ENCODE measurements around the gene SF3A2.

The SF3A2 gene

GRCh38 chr19:2227415-2228156, 9.0 kb upstream of the SF3A2 start:
- no peak for DNase-seq

GRCh38 chr19:2228157-2229030, 8.2 kb upstream of the SF3A2 start:
- DNase-seq, result no peak

DNA sequence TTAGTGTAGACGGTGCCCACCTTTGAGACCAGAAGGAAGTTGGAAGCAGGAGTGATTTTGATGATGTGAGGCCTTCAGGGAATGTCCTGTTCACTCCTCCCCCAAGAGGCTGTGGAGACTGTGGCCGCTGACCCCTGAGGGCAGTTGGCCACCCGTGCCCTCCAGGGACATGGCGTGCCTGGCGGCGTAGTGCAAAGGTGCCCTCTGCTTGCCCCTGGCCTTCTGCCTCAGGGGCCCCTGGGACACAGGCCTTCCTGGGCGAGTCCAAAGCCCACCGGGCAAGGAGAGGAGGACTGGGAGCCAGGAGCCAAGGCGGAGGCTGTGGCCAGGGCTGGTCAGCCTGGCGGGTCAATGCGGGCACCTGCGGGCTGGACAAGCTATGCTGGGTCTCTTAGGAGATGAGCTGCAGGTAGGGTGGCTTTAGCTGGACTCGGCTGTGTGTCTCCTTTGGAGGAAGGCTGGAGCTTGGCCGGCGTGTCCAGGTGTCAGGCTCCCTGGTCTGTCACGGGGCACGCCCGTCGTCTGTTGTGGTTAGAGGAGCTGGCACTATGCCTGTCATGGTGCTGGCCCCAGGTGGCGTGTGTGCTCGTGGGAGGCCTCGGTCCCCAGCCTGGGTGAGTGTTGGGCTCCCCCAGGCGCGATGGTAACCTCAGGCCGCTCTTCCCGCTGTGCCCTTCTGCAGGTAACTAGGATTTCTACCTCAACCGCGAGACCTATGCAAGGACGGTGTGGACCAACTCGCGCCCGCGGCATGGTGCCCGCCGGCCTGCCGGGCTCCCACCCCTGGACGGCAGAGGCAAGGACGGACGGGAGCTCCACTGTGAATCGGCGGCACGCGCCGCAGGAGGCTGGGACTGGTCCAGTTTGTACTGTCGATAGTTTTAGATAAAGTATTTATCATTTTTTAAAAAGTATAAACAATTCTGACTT, 7.3 kb upstream of the SF3A2 start:
- no peak for DNase-seq

DNA sequence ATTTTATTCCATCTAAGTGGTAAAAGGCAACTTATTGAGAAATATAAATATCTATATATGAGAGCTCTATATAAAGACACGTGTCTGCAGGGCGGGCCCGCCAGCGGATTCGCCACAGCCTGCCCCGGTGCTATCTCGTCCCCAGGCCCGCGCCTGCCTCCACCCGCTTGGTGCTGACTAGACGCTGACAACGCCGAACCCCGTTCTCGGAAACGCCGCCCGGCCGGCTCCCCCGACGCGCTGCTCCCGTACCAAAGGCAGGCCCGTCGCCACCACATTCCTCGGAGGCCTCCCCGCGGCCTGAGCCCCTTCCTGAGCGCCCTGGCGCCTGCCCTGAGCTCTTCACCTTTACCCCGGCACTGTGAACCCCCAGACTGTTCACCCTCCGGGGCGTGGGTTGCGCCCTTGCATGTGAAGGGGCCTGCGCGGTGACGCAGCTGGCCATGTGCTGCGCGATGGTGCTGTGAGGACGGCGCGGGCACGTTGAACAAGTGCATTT, 6.5 kb upstream of the SF3A2 start:
- DNase-seq, result no peak

- no peak for DNase-seq
These were observed 5.7 kb upstream of the SF3A2 start for GRCh38 chr19:2230807-2231533.

- no peak for DNase-seq
These were observed 4.9 kb upstream of the SF3A2 start for GRCh38 chr19:2231621-2232221.

GRCh38 chr19:2232286-2233151, 4.1 kb upstream of the SF3A2 start:
- DNase-seq, result no peak

DNA sequence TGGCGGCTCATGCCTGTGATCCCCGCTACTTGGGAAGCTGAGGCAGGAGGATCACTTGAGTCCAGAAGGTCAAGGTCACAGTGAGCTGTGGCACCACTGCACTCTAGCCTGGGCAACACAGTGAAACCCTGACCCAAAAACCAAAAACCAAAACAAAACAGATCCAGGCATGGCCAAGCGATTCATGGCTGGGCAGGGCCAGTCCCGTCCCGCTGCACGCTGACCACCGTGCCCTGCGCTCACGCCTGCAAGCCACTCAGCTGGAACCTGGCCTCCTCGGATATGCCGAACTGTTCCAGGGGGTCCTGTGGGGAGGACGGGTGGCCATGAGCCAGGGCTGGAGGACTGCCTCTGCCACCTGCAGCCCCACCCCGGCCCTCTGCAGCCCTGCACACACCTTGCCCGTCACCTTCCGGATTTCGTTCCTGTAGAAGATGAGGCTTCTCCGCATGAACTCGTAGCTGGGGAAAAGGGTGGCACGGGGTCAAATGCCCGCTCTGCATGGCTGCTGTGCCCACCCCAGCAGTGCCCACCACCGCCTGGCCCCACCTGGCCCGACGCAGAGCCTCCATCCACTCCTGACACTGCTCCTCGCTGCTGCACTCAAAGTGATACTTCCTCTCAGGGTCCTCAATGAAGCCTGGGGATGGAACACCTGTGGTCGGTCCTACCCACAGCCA, 2.9 kb upstream of the SF3A2 start:
- DNase-seq, result no peak

GRCh38 chr19:2234996-2235380, 1.6 kb upstream of the SF3A2 start:
- no peak for DNase-seq

- DNase-seq, result no peak
These were observed 1.1 kb upstream of the SF3A2 start for GRCh38 chr19:2235381-2236063.

GRCh38 chr19:2236064-2236313, 635 bp upstream of the SF3A2 start:
- DNase-seq, result no peak

DNA sequence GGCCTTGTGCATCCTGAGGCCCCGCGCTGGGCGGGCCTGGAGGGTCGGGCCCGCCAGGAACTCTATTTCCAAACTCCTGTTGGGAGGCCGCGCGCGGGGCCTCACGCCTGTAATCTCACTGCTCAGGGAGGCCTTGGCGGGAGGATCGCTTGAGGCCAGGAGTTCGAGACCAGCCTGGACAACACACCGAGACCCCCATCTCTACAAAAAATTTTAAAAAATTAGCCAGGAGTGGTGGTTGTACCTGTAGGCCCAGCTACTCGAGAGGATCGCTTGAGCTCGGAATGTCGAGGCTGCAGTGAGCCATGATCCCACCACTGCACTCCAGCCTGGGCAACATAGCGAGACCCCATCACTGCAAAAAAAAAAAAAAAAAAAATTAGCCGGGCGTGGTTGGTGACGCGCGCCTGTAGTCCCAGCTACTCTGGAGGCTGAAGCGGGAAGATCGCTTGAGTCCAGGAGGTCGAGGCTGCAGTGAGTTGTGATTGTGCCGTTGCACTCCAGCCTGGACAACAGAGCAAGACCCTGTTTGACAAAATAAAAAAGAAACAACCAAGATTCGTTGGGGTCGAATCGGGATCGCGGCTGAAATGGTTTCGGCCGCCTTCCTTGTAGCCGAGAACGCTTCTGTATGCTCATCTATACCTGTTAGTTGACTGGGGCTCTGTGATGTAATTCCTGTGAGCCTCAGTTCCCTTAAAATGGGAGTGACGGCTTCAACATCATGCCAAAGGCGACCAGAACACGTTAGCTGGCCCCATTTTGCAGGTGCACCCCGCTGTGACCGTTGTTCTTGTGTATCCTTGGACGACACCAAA, 636 bp downstream of the SF3A2 start:
- no peak for DNase-seq

GRCh38 chr19:2237869-2238153, 1.2 kb downstream of the SF3A2 start:
- no peak for DNase-seq

GRCh38 chr19:2239173-2239572, 2.5 kb downstream of the SF3A2 start:
- no peak for DNase-seq

DNA sequence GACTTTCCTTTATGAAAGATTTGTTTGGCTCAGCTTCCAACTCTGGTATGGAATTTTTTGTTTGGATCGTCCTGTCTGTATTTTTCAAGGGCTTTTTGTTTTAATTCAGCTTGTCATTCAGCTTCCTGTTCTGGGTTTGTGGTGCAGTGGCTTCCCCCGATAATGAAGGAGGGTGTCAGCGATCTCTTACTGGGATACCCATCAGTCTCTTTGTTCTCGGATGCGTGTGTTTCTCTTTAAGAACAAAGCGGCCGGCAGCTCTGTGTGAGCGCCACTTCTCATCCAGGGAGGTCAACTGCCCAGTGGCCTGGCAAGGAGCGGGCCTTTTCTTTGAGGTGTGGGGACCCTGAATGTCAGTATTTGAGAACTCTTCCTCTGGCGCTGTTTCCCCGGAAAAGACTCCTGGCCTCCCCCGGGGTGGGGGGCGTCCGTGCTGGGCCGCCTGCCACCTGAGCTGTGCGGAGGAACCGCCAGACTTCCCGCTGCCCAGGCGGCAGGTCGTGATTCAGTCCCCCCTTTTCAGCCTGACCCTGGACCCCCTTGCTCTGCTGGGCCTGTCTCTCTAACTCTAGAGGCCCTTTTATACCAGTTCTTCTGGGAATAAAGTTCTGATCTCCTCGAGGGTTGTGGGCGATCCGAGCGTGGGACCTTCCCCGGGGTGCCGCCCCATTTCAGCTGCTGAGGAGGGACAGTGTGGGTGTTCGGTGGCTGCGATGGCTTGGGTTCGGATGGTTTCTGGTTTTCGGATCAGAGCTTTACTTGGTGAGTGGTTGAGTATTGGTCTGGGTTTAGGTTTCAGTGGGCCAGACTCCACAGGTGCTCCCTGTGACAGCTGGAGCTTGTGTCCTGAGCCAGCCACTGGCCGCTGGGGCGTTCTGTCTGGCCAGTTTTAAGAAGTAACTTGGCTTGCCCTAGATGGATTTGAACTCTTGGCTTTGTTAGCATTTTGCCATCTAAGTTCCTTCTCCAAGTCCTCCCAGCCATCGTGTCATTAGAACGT, 3.4 kb downstream of the SF3A2 start:
- no peak for DNase-seq

GRCh38 chr19:2240881-2241760, 4.5 kb downstream of the SF3A2 start:
- DNase-seq, result no peak

DNA sequence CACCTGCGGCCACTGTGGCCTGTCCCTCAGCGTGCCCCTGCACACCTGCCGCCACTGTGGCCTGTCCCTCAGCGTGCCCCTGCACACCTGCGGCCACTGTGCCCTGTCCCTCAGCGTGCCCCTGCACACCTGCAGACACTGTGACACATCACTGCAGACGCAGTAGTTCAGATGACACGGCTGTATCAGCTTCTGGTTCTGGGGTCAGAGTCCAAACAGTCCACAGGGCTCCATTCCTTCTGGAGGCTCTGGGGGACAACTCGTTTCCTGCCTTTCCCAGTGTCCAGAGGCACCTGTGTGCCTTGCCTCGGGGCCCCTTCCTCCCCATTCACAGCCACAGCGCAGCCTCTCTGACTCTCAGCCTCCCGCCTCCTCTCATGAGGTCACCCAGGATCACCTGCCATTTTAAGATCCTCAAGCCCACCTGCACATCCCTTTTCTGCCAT, 5.5 kb downstream of the SF3A2 start:
- no peak for DNase-seq

Measured in activated CD8-positive, alpha-beta memory T cell treated with anti-CD3 and anti-CD28 coated beads, Interleukin-2, amount 50 U/mL, for 4 hours (primary cell).